ENCODE data around the gene B9D1. TPM values are rescaled to one million over a fixed set of nuclear protein-coding genes. Genes with fewer than 3 reads are reported as not detected.

The B9D1 gene
- total and polyA plus RNA-seq, 2 of the 13 experiments (the other 11 are each of a cell fraction or from before 2014, with no cell fraction given), result 27.7 to 31.1 TPM

GRCh38 chr17:19311421-19312215 lies 50.9 kb downstream of the B9D1 start:
- Histone ChIP-seq H2AFZ (ENCODE audit: low read length) (no peak overlapping the region), H3K9ac (ENCODE audit: insufficient read depth, low read depth, low read length) (no peak overlapping the region), H3K27me3 (ENCODE audit: control insufficient read depth in 1 of 2, insufficient read depth in 2 of 2, low read length in 2 of 2) (no peaks in the 10 kb centered on the region), H3K9me3 (ENCODE audit: low read length) (no peaks in the 10 kb centered on the region), H3K79me2 (ENCODE audit: insufficient read depth, low read length) (no peaks in the 10 kb centered on the region), H3K4me3 (replicated peaks in 1 of 3; ENCODE audit: insufficient read depth in 1 of 3, low read depth in 2 of 3, low read length in 3 of 3) (no peak overlapping the region), H3K4me2 (ENCODE audit: low read depth, low read length) (no peak overlapping the region), H4K20me1 (ENCODE audit: insufficient read depth, low read length) (no peaks in the 10 kb centered on the region), H3K27ac (ENCODE audit: extremely low read length, insufficient read depth, low read length) (no peak overlapping the region), H3K4me1 (ENCODE audit: insufficient read depth, low read length) (peaks cover 8% of the 10 kb centered on the region), H3K36me3 (replicated peaks in 1 of 2; ENCODE audit: control insufficient read depth in 1 of 2, insufficient read depth in 2 of 2, low read length in 2 of 2) (peaks cover 16 to 40% of the 10 kb centered on the region in 2 experiments)
- ATAC-seq, result no peak
- CTCF ChIA-PET (ENCODE audit: low intra/inter-chr PET ratio, low total read pairs), result no interaction called here
- in situ Hi-C loops (cut with HindIII; ENCODE audit: extremely low pct_ligation_motif_present, low pct_unique_long_range_greater_than_20kb) (no loop called here), intact Hi-C loops (cut with micrococcal nuclease; ENCODE audit: unreplicated experiment) (no loop called here)
- DNase-seq (ENCODE audit: low spot score), result no peak
- no peak for TF ChIP-seq ZNF629 (CRISPR knock-in tag; conservative IDR thresholded peaks at IDR 0.05)
- POLR2A ChIA-PET, result no interaction called here
- 99% methylated on average over 6 of the region's 6 CpGs for WGBS (ENCODE audit: low lambda C conversion rate)
- BruUV-seq (replicated peaks), result no TSS peak
- FAIRE-seq, result no peak

GRCh38 chr17:19311016-19311415 lies 51.5 kb downstream of the B9D1 start:
- POLR2A ChIA-PET, result no interaction called here
- ATAC-seq (no peak), FAIRE-seq (no peak), DNase-seq (ENCODE audit: low spot score) (no peak)
- in situ Hi-C loops (cut with HindIII; ENCODE audit: extremely low pct_ligation_motif_present, low pct_unique_long_range_greater_than_20kb) (no loop called here), intact Hi-C loops (cut with micrococcal nuclease; ENCODE audit: unreplicated experiment) (no loop called here)
- Histone ChIP-seq H4K20me1 (ENCODE audit: insufficient read depth, low read length) (no peaks in the 10 kb centered on the region), H3K4me3 (replicated peaks in 1 of 3; ENCODE audit: insufficient read depth in 1 of 3, low read depth in 2 of 3, low read length in 3 of 3) (no peak overlapping the region), H3K4me1 (ENCODE audit: insufficient read depth, low read length) (peaks cover 11% of the 10 kb centered on the region), H3K79me2 (ENCODE audit: insufficient read depth, low read length) (no peaks in the 10 kb centered on the region), H3K9me3 (ENCODE audit: low read length) (no peaks in the 10 kb centered on the region), H3K36me3 (replicated peaks in 1 of 2; ENCODE audit: control insufficient read depth in 1 of 2, insufficient read depth in 2 of 2, low read length in 2 of 2) (peaks cover 16 to 40% of the 10 kb centered on the region in 2 experiments), H2AFZ (ENCODE audit: low read length) (no peak overlapping the region), H3K4me2 (ENCODE audit: low read depth, low read length) (no peak overlapping the region), H3K27me3 (ENCODE audit: control insufficient read depth in 1 of 2, insufficient read depth in 2 of 2, low read length in 2 of 2) (no peaks in the 10 kb centered on the region), H3K9ac (ENCODE audit: insufficient read depth, low read depth, low read length) (no peak overlapping the region), H3K27ac (ENCODE audit: extremely low read length, insufficient read depth, low read length) (no peak overlapping the region)
- no TSS peak for BruUV-seq (replicated peaks)
- WGBS (ENCODE audit: low lambda C conversion rate), result 96% methylated on average over 5 of the region's 5 CpGs
- CTCF ChIA-PET (ENCODE audit: low intra/inter-chr PET ratio, low total read pairs), result no interaction called here
- TF ChIP-seq, protein P1, sequence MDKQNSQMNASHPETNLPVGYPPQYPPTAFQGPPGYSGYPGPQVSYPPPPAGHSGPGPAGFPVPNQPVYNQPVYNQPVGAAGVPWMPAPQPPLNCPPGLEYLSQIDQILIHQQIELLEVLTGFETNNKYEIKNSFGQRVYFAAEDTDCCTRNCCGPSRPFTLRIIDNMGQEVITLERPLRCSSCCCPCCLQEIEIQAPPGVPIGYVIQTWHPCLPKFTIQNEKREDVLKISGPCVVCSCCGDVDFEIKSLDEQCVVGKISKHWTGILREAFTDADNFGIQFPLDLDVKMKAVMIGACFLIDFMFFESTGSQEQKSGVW (CRISPR knock-in tag; IDR thresholded peaks at IDR 0.05; ENCODE audit: borderline replicate concordance), result no peak
- TF ChIP-seq CENPBD1 (CRISPR knock-in tag; IDR thresholded peaks at IDR 0.05; ENCODE audit: borderline replicate concordance, low read depth), result no peak
- no peak for TF ChIP-seq ZNF260 (CRISPR knock-in tag; IDR thresholded peaks at IDR 0.05; ENCODE audit: borderline replicate concordance, low read depth)
- TF ChIP-seq MXD1 (CRISPR knock-in tag; IDR thresholded peaks at IDR 0.05), result no peak
- TF ChIP-seq SMAD3 (CRISPR knock-in tag; IDR thresholded peaks at IDR 0.05), result no peak
- no peak for TF ChIP-seq ZNF343 (CRISPR knock-in tag; IDR thresholded peaks at IDR 0.05)
- no peak for TF ChIP-seq ZMYM2 (CRISPR knock-in tag; IDR thresholded peaks at IDR 0.05)
- TF ChIP-seq, protein P2, sequence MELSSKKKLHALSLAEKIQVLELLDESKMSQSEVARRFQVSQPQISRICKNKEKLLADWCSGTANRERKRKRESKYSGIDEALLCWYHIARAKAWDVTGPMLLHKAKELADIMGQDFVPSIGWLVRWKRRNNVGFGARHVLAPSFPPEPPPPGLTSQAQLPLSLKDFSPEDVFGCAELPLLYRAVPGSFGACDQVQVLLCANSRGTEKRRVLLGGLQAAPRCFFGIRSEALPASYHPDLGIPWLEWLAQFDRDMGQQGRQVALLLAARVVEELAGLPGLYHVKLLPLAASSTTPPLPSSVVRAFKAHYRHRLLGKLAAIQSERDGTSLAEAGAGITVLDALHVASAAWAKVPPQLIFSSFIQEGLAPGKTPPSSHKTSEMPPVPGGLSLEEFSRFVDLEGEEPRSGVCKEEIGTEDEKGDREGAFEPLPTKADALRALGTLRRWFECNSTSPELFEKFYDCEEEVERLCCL (CRISPR knock-in tag; IDR thresholded peaks at IDR 0.05; ENCODE audit: borderline replicate concordance), result no peak
- no peak for TF ChIP-seq SMYD3 (CRISPR knock-in tag; IDR thresholded peaks at IDR 0.05)
- TF ChIP-seq ZNF660 (CRISPR knock-in tag; IDR thresholded peaks at IDR 0.05; ENCODE audit: borderline replicate concordance, low read depth), result no peak
- no peak for TF ChIP-seq HOXA9 (CRISPR knock-in tag; IDR thresholded peaks at IDR 0.05; ENCODE audit: borderline replicate concordance)
- TF ChIP-seq THAP8 (CRISPR knock-in tag; IDR thresholded peaks at IDR 0.05; ENCODE audit: borderline replicate concordance), result no peak
- TF ChIP-seq ZFP36 (IDR thresholded peaks at IDR 0.05; ENCODE audit: borderline replicate concordance, low read depth, low read length, partially characterized antibody), result no peak
